ENCODE results near the gene TRIM46. TPM values are rescaled to one million over a fixed set of nuclear protein-coding genes. Genes with fewer than 3 reads are reported as not detected.

TRIM46 gene
- total and polyA plus RNA-seq, 2 experiments from 2014 or later = 8.1 to 15.4 TPM

- Mint-ChIP-seq H3K4me3 (peak overlapping the region; percentile 94), H3K27me3 (ENCODE audit: insufficient read depth, low read depth, poor library complexity) (peaks cover 16% of the 10 kb centered on the region), H3K36me3 (ENCODE audit: low read depth) (peaks cover 16% of the 10 kb centered on the region), H3K27ac (no peak overlapping the region), H3K9me3 (no peaks in the 10 kb centered on the region), H3K4me1 (peaks cover 13% of the 10 kb centered on the region)
- Histone ChIP-seq H3K4me2 (peak overlapping the region; percentile 95), H2AFZ (no peak overlapping the region), H3K9me2 (ENCODE audit: insufficient read depth) (no peaks in the 10 kb centered on the region), H3K79me2 (replicated peaks; ENCODE audit: insufficient read depth) (peaks cover 22% of the 10 kb centered on the region), H4K20me1 (replicated peaks; ENCODE audit: insufficient read depth) (peaks cover 13% of the 10 kb centered on the region), H3K36me3 (ENCODE audit: insufficient read depth) (no peaks in the 10 kb centered on the region), H3K27ac (ENCODE audit: low read depth) (no peak overlapping the region), H3K27me3 (ENCODE audit: insufficient read depth) (peaks cover 5% of the 10 kb centered on the region), H3K4me3 (peak overlapping the region; percentile 82), H3K4me1 (ENCODE audit: insufficient read depth) (peaks cover 16% of the 10 kb centered on the region), H3F3A (replicated peaks; ENCODE audit: low read depth) (peaks cover 28% of the 10 kb centered on the region)
- DNase-seq (ENCODE audit: low spot score) (no peak), ATAC-seq (no peak)
- TF ChIP-seq, protein P1, sequence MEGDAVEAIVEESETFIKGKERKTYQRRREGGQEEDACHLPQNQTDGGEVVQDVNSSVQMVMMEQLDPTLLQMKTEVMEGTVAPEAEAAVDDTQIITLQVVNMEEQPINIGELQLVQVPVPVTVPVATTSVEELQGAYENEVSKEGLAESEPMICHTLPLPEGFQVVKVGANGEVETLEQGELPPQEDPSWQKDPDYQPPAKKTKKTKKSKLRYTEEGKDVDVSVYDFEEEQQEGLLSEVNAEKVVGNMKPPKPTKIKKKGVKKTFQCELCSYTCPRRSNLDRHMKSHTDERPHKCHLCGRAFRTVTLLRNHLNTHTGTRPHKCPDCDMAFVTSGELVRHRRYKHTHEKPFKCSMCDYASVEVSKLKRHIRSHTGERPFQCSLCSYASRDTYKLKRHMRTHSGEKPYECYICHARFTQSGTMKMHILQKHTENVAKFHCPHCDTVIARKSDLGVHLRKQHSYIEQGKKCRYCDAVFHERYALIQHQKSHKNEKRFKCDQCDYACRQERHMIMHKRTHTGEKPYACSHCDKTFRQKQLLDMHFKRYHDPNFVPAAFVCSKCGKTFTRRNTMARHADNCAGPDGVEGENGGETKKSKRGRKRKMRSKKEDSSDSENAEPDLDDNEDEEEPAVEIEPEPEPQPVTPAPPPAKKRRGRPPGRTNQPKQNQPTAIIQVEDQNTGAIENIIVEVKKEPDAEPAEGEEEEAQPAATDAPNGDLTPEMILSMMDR (conservative IDR thresholded peaks at IDR 0.05; ENCODE audit: low read depth in 2 of 2) = no peak
Observed at GRCh38 chr1:155137154-155137949, 36.3 kb upstream of the TRIM46 start.

DNA sequence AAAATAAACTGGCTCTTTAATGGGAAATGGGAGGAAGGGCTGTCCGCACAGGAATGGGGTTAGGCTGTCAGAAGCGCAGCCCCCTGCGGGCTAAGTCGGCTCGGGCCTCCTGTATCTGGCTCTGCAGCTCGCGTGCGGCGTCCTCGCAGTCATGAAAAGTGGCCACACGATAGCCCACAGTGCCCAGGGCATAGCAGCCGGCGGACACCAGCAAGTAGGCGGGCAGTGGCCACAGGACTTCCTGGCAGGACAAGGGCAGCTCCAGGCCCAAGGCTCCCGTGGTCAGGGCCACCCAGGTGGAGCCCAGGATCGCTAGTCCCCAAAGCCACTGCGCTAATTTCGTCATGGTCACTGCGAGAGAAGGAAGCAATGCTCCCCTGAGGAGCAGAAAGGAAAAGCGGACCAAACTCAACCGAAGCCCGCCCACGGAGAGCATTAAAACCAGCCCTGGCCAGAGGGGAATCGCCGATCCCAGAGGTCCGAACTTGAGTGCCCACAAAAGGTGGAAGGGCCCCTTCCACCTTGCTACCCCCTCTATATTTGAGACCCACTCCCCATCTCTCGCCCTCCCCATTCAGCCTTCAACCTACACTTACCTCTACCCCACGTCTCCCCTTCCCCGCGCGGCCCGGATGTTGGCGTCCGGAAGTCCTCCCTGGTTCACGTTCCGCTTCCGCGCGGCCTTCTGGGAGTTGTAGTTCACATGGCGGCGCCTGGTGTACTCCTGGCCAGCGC, 33.6 kb upstream of the TRIM46 start, which contains the start of gene DPM3:
Gene DPM3, minus strand, starts transcription at position 637 of the 735 bp plus-strand sequence. Its CDS starts 291 bp downstream, at position 346.
- Histone ChIP-seq H3F3A (replicated peaks; ENCODE audit: low read depth) (peaks cover 24% of the 10 kb centered on the region; the same call in 1 of the 2 replicates), H3K79me2 (replicated peaks; ENCODE audit: insufficient read depth) (peaks cover 22% of the 10 kb centered on the region), H3K27ac (ENCODE audit: low read depth) (no peak within 1 kb of the TSS), H3K4me1 (ENCODE audit: insufficient read depth) (peaks cover 10% of the 10 kb centered on the region), H3K4me2 (peak within 1 kb of the TSS; percentile 98), H3K9me2 (ENCODE audit: insufficient read depth) (no peaks in the 10 kb centered on the region), H2AFZ (peak within 1 kb of the TSS; percentile 40; the same call in 1 of the 2 replicates), H3K4me3 (peak within 1 kb of the TSS; percentile 86), H3K36me3 (ENCODE audit: insufficient read depth) (no peaks in the 10 kb centered on the region), H3K27me3 (ENCODE audit: insufficient read depth) (peaks cover 5% of the 10 kb centered on the region), H4K20me1 (replicated peaks; ENCODE audit: insufficient read depth) (peaks cover 13% of the 10 kb centered on the region)
- Mint-ChIP-seq H3K36me3 (ENCODE audit: low read depth) (peaks cover 13% of the 10 kb centered on the region), H3K4me1 (peaks cover 7% of the 10 kb centered on the region), H3K4me3 (peak within 1 kb of the TSS; percentile 96), H3K27ac (peak within 1 kb of the TSS; percentile 93), H3K27me3 (ENCODE audit: insufficient read depth, low read depth, poor library complexity) (peaks cover 12% of the 10 kb centered on the region), H3K9me3 (no peaks in the 10 kb centered on the region)
- DNase-seq (ENCODE audit: low spot score) (peak; percentile 96), ATAC-seq (peak; percentile 74)
- TF ChIP-seq NANOG (IDR thresholded peaks at IDR 0.05; ENCODE audit: borderline replicate concordance) (no peak), CREB1 (CRISPR knock-in tag; IDR thresholded peaks at IDR 0.05; ENCODE audit: low read depth) (peak; percentile 57), STAT1 (IDR thresholded peaks at IDR 0.05; ENCODE audit: unreplicated experiment) (no peak), EZH2 (IDR thresholded peaks at IDR 0.05; ENCODE audit: low read depth, unreplicated experiment) (no peak), ZNF331 (CRISPR knock-in tag; IDR thresholded peaks at IDR 0.05; ENCODE audit: low read depth) (no peak), EZH2phosphoT487 (IDR thresholded peaks at IDR 0.05; ENCODE audit: unreplicated experiment) (no peak), POLR2AphosphoS5 (IDR thresholded peaks at IDR 0.05; ENCODE audit: low read depth) (peak; percentile 87), JUNB (IDR thresholded peaks at IDR 0.05; ENCODE audit: unreplicated experiment) (no peak), ZNF114 (CRISPR knock-in tag; IDR thresholded peaks at IDR 0.05) (no peak)
- TF ChIP-seq, protein P2, sequence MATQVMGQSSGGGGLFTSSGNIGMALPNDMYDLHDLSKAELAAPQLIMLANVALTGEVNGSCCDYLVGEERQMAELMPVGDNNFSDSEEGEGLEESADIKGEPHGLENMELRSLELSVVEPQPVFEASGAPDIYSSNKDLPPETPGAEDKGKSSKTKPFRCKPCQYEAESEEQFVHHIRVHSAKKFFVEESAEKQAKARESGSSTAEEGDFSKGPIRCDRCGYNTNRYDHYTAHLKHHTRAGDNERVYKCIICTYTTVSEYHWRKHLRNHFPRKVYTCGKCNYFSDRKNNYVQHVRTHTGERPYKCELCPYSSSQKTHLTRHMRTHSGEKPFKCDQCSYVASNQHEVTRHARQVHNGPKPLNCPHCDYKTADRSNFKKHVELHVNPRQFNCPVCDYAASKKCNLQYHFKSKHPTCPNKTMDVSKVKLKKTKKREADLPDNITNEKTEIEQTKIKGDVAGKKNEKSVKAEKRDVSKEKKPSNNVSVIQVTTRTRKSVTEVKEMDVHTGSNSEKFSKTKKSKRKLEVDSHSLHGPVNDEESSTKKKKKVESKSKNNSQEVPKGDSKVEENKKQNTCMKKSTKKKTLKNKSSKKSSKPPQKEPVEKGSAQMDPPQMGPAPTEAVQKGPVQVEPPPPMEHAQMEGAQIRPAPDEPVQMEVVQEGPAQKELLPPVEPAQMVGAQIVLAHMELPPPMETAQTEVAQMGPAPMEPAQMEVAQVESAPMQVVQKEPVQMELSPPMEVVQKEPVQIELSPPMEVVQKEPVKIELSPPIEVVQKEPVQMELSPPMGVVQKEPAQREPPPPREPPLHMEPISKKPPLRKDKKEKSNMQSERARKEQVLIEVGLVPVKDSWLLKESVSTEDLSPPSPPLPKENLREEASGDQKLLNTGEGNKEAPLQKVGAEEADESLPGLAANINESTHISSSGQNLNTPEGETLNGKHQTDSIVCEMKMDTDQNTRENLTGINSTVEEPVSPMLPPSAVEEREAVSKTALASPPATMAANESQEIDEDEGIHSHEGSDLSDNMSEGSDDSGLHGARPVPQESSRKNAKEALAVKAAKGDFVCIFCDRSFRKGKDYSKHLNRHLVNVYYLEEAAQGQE (IDR thresholded peaks at IDR 0.05; ENCODE audit: unreplicated experiment) = no peak
- TF ChIP-seq, protein P1 (conservative IDR thresholded peaks at IDR 0.05; ENCODE audit: low read depth in 2 of 2) = no peak

All from GM23338 (cell line).